Skeletal muscle tissue (tissue), 4 donors: ENCODE data around the gene TRIO. TPM values are rescaled to one million over a fixed set of nuclear protein-coding genes. Genes with fewer than 3 reads are reported as not detected.

Source experiments
- H3K27ac ChIP-seq: one replicate; pipeline ENCODE4 v1.7.0; 2013; ENCODE audit warnings: mild to moderate bottlenecking, low read depth, low read length, inconsistent platforms
- H3K27me3 ChIP-seq, 3 donors: one replicate each; pipeline ENCODE4 v1.7.0; 2013; ENCODE audit warnings: low read length in 3 of 3; ENCODE audit not compliant: control insufficient read depth in 3 of 3, insufficient read depth in 3 of 3
- H3K36me3 ChIP-seq, 3 donors: one replicate each; pipeline ENCODE4 v1.7.0; 2013; ENCODE audit warnings: low read length in 3 of 3; ENCODE audit not compliant: control insufficient read depth in 3 of 3, insufficient read depth in 3 of 3
- H3K4me1 ChIP-seq, 3 donors: one replicate each; pipeline ENCODE4 v1.7.0; 2013; ENCODE audit warnings: low read length in 3 of 3, mild to moderate bottlenecking in 3 of 3; ENCODE audit not compliant: control insufficient read depth in 3 of 3, insufficient read depth in 3 of 3
- H3K4me3 ChIP-seq, 3 donors: one replicate each; pipeline ENCODE4 v1.7.0; 2013; ENCODE audit warnings: low read length in 3 of 3
- H3K9ac ChIP-seq, 3 donors: one replicate each; pipeline ENCODE4 v1.7.0; 2013; ENCODE audit warnings: low read length in 3 of 3, mild to moderate bottlenecking in 3 of 3, moderate library complexity in 2 of 3, low read depth in 1 of 3
- H3K9me3 ChIP-seq, 3 donors: one replicate each; pipeline ENCODE4 v1.7.0; 2013; ENCODE audit warnings: low read length in 3 of 3; ENCODE audit not compliant: control insufficient read depth in 3 of 3
- total RNA-seq: library from RNA; depleted of rRNA; stranded (reverse); fragments of >200 nt; gene quantifications from one replicate; pipeline ENCODE4 v1.2.3, GENCODE V29; 2014
- donor health status: Osteomylitis.

TRIO gene
- total RNA-seq, 1 donor from 2014 or later: 200 TPM

DNA sequence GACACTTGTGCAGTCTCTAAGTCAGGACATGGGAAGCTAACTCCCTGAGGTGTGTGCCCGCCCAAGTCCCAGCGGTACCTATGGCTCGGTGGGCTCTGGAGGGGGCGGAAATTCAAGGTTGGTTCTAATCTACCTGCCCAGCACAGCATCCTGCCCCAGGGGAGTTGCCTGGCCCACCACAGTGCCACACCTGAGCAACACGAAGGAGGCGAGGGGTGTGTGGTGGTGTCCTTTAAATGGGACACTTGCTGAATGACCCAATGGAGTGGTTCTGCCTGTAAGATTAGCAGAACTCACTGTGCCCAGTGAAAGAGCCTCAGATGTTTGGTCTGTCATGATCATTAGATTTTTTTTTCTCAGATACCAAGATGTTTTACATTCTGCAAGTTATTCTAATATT, 367.7 kb downstream of the TRIO start:
- H3K27me3 ChIP-seq: no peaks in the 10 kb centered on the region
- no peak overlapping the region for H3K4me3 ChIP-seq
- peaks cover 0 to 2% (median 0%) of the 10 kb centered on the region in 3 donors for H3K9me3 ChIP-seq
- no peak overlapping the region for H3K27ac ChIP-seq
- H3K4me1 ChIP-seq: no peaks in the 10 kb centered on the region
- peaks cover 13 to 22% (median 20%) of the 10 kb centered on the region in 3 donors for H3K36me3 ChIP-seq
- no peak overlapping the region for H3K9ac ChIP-seq

DNA sequence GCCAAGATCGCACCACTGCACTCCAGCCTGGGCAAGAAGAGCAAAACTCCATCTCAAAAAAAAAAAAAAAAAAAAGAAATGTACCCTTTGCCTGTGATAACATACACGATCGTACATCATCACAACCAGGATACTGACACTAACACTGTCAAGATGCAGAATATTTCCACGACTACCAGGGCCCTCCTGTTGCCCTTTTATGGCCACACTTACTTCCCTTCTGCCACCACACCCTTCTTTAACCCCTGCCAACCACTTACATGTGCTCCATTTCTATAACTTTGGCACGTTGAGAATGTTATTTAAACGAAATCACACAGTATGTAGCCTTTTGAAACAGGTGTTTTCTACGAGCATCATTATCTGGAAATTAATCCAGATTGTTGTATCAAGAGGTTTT, 369.4 kb downstream of the TRIO start:
- Histone ChIP-seq H3K27ac (no peak overlapping the region), H3K4me1 (no peaks in the 10 kb centered on the region), H3K9ac (no peak overlapping the region), H3K27me3 (no peaks in the 10 kb centered on the region), H3K36me3 (peaks cover 4 to 12% (median 10%) of the 10 kb centered on the region in 3 donors), H3K4me3 (no peak overlapping the region), H3K9me3 (peaks cover 0 to 2% (median 0%) of the 10 kb centered on the region in 3 donors)

DNA sequence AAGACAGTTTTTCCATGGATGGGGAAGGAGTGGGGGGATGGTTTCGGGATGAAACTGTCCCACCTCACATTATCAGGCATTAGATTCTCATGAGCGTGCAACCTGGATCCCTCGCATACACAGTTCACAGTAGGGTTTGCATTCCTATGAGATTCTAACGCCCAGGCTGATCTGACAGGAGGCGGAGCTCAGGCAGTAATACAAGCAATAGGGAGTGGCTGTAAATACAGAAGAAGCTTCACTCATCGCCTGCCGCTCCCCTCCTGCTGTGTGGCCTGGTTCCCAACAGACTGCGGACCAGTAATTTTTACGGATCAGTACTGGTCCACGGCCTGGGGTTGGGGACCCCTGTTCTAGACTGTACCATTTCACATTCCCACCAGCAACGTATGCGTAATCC, 370.1 kb downstream of the TRIO start:
- Histone ChIP-seq H3K9ac (no peak overlapping the region), H3K36me3 (peaks cover 2 to 5% (median 4%) of the 10 kb centered on the region in 3 donors), H3K4me3 (no peak overlapping the region), H3K27ac (no peak overlapping the region), H3K9me3 (peaks cover 0 to 2% (median 0%) of the 10 kb centered on the region in 3 donors), H3K27me3 (no peaks in the 10 kb centered on the region), H3K4me1 (no peaks in the 10 kb centered on the region)

DNA sequence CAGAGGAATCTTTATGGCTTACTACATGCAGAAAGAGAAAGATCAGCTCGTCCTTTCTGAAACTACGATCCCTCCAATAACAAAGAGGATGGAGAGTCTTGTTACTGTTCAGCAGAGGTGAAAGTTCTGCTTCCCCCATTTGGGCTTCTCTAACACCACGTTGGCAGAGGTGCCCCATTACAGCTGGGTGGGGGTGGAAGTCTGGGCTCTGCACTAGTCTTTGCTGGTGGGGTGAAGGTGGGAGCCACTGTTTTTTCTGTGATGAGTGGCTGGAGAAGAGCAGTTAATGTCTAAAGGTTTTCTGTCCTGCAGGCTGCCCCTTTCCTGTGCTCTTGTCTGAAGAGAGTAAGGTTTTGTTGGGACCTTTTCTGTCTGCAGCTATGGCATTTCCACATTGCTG, 373.8 kb downstream of the TRIO start:
- Histone ChIP-seq H3K9me3 (peaks cover 0 to 2% (median 0%) of the 10 kb centered on the region in 3 donors), H3K4me3 (no peak overlapping the region), H3K36me3 (no peaks in the 10 kb centered on the region), H3K9ac (no peak overlapping the region), H3K4me1 (no peaks in the 10 kb centered on the region), H3K27ac (no peak overlapping the region), H3K27me3 (no peaks in the 10 kb centered on the region)

DNA sequence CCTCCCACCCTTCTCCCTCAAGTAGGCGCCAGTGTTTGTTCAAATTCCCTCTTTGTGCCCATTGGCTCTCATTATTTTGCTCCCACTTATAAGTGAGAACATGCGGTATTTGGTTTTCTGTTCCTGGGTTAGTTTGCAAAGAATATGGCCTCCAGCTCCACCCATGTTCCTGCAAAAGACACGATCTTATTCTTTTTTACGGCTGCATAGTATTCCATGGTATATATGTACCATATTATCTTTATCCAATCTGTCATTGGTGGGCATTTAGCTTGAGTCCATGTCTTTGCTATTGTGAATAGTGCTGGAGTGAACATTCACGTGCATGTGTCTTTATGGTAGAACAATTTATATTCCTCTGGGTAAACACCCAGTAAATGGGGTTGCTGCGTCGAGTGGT, 375.5 kb downstream of the TRIO start:
- Histone ChIP-seq H3K9me3 (peaks cover 0 to 2% (median 0%) of the 10 kb centered on the region in 3 donors), H3K36me3 (no peaks in the 10 kb centered on the region), H3K4me3 (no peak overlapping the region), H3K27ac (no peak overlapping the region), H3K27me3 (no peaks in the 10 kb centered on the region), H3K9ac (no peak overlapping the region), H3K4me1 (no peaks in the 10 kb centered on the region)

DNA sequence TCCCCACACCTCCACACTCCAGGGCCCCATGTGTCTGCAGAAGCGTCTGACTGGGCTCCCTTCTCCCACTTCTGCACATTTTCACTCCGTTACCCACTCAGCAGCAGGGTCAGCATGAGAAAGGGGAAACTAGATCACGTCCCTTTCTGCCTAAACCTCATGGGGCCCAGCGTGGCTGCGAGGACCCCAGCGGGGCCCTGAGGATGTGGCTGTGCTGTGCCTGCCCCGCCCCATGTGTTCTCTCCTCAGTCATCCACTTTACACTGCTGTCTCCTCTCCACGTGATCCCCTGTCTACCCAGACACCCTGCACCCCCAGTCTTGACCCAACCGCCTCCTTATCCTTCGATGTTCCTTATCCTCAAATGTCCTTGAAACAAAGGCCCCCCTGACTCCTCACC, 378.6 kb downstream of the TRIO start:
- Histone ChIP-seq H3K9ac (no peak overlapping the region), H3K27me3 (no peaks in the 10 kb centered on the region), H3K4me1 (no peaks in the 10 kb centered on the region), H3K4me3 (no peak overlapping the region), H3K36me3 (no peaks in the 10 kb centered on the region), H3K9me3 (no peaks in the 10 kb centered on the region), H3K27ac (no peak overlapping the region)

DNA sequence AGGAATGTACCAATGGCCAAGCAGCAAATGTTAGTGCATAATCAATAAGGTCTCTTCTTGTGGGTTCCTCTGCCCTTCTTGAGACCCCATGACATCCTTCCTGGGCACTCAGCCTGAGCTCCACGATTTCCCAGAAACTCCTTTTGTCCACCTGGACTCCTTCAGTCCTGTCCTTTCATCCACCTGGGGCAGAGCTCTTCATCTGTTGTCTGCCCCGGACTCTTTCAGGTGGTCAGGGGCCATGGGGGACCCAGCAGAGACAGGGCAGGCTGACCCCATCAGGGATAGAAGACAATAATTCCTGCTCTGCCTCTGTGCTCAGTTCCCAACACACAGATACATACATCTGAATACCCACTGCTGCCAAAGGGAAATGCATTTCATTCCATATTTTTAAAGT, 379.6 kb downstream of the TRIO start:
- H3K9me3 ChIP-seq: no peaks in the 10 kb centered on the region
- no peak overlapping the region for H3K27ac ChIP-seq
- no peaks in the 10 kb centered on the region for H3K4me1 ChIP-seq
- no peaks in the 10 kb centered on the region for H3K27me3 ChIP-seq
- no peak overlapping the region for H3K9ac ChIP-seq
- H3K36me3 ChIP-seq: no peaks in the 10 kb centered on the region
- H3K4me3 ChIP-seq: no peak overlapping the region

DNA sequence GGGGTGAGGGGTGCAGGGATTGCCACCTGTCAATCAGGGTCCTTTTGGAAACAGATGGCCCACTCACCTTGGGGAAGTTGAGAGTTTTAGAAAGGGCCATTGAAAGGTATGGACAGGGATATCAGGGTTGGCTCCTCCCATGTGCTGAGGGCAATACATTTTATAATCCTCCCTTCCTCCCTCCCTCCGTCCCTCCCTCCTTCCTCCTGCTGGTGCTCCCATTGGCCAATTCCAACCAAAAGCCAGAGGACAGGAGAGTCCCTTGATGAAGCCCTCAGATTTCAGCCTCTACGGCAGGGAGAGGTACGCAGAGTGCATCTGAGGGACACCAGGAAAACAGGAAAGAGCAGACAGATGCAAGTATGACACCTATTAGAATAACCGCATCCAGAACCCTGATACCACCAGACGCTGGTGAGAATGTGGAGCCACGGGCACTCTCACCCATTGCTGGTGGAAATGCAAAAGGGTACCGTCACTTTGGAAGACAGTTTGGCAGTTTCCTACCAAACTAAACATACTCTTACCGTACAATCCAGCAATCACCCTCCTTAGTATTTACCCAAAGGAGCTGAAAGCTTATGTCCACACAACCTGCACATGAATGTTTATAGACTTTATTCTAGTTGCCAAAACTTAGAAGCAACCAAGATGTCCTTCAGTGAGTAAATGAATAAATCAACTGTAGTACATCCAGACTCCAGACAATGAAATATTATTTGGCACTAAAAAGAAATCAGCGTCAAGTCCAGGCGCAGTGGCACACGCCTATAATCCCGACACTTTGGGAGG, 380.3 kb downstream of the TRIO start:
- H3K9me3 ChIP-seq: no peaks in the 10 kb centered on the region
- no peaks in the 10 kb centered on the region for H3K4me1 ChIP-seq
- no peak overlapping the region for H3K27ac ChIP-seq
- no peaks in the 10 kb centered on the region for H3K27me3 ChIP-seq
- H3K9ac ChIP-seq: no peak overlapping the region
- H3K4me3 ChIP-seq: no peak overlapping the region
- no peaks in the 10 kb centered on the region for H3K36me3 ChIP-seq

DNA sequence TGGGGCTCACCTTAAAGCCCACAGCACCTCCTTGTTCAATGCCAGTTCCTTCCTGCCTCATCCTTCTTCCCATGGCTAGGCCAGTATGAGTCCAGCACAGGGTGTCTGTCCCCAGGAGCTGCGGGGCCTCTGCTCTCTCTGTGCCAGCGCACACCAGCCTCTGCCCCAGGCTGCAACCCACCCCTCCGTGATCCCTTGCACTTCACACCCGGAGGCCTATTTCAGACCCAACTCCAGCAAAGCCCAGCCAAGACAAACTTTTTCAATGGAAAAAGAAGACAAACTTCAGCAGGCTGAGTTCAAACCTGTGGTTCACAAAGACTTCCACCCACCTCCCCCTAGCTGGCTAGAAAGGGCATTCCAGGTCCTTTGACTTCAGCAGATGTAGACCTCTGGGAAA, 382.3 kb downstream of the TRIO start:
- H3K27me3 ChIP-seq: no peaks in the 10 kb centered on the region

DNA sequence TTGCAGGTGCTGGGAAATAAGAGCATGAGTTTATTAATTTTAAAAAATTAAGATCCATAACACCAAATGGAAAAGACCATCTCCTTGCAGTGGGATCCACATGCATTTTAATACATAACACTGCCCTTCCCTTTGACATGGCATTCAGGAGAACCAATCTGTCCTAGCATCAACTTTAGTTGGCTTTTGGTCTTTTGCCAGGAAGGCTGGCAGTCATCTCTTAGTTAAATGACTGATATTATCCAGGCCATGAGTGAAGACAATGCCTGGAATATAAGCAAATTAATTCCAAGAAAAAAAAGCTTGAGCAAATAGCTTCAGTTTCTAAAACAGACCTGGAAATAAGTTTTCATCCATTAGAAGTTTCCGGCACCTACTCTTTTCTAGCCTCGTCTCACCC, 383.4 kb downstream of the TRIO start:
- Histone ChIP-seq H3K9ac (no peak overlapping the region), H3K27ac (no peak overlapping the region), H3K4me3 (no peak overlapping the region), H3K36me3 (no peaks in the 10 kb centered on the region), H3K9me3 (no peaks in the 10 kb centered on the region), H3K27me3 (no peaks in the 10 kb centered on the region), H3K4me1 (no peaks in the 10 kb centered on the region)

More for the DNA sequence above, 382.3 kb downstream of the TRIO start:
- Histone ChIP-seq H3K27ac (no peak overlapping the region), H3K4me1 (no peaks in the 10 kb centered on the region), H3K9me3 (no peaks in the 10 kb centered on the region), H3K36me3 (no peaks in the 10 kb centered on the region), H3K9ac (no peak overlapping the region), H3K4me3 (no peak overlapping the region)
